GM18519 (cell line): Measurements from ENCODE around the gene MED27.

Experiments used
- ATAC-seq: cut with Tn5 transposase; IDR thresholded peaks from one replicate; pipeline ENCODE4 v1.9.1; 2021; ENCODE audit warnings: mild to moderate bottlenecking, moderate library complexity; ENCODE audit not compliant: unreplicated experiment, low FRiP score

The MED27 gene

GRCh38 chr9:131867611-131868192, 212.0 kb downstream of the MED27 start:
- no peak for ATAC-seq

DNA sequence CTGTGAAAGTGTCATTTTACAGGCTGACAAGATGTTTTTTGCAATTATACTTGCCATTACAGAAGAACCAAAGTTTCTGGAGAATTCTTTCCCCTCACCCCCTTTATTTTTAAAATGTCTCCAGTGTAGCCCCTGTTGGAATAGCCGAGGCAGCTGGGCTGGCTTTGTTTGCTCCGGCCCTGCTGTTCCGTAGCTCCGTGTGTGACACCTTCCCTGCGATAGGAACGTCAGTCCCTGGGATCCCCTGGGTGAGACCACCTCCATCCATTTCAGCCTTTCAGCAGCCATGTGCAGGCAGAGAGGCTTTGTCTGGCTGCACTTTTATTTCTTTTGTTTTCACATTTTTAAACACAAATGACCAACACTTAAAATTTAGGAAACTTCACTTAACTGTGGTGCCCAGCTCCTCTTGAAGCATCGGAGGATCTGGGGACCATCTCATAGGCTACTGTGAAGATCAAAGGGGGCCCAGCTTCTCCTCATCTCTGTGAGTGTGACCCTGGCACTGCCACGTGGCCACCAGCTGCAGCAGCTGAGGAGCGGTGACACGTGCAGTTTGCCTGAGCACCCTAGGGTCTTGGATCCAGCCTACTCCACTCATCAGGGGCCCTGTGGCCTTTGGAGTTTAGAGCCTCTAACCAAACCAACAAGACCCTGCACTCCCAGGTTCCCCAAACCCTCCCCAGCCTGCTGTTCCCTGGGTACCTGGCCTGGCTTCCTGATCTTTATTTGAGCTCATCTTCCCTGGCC, 214.0 kb downstream of the MED27 start:
- ATAC-seq: no peak

- ATAC-seq: no peak
Observed at GRCh38 chr9:131864531-131864930, 215.1 kb downstream of the MED27 start.

- ATAC-seq: no peak
Observed at GRCh38 chr9:131863306-131863896, 216.3 kb downstream of the MED27 start.

- no peak for ATAC-seq
Observed at GRCh38 chr9:131862261-131862660, 217.4 kb downstream of the MED27 start.

DNA sequence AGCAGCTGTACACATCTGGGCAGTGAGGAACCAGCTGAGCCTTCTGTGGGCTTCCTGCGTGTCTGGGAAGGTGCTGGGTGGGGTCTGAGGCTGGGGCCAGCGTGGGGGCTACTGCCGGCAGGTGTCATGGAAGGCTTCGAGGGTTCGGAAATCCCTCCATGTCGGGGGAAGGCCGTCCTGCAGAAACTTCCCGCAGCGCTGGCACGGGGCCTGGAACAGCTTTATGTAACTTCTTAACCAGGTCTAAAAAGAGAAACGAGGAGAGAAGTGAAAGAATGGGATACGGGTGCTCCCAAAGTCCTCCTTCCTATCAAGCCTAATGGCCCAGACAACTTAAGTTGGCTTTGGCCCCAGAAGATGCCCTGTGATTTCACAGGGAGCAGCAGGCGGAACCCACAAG, 219.2 kb downstream of the MED27 start:
- ATAC-seq: no peak

DNA sequence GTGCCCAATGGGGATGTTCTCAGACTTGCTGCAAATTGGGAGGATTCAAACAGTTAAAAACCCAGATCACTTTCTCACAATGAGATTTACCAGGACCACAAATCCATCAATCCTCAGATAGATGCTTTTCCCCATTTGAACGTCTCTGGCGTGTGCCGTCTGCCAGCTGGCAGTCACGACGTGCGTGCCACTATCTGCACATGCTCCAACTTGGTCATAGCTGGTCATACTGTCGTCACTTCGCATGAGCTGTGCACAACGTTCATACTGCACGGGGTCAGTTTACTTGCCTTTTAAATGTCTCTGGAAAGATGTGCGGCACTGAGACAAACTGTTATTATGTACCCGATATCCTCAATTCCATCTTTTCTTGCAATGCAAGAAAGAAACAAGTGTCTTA, 221.5 kb downstream of the MED27 start:
- ATAC-seq: no peak

- ATAC-seq: no peak
Observed at GRCh38 chr9:131856105-131856504, 223.6 kb downstream of the MED27 start.

DNA sequence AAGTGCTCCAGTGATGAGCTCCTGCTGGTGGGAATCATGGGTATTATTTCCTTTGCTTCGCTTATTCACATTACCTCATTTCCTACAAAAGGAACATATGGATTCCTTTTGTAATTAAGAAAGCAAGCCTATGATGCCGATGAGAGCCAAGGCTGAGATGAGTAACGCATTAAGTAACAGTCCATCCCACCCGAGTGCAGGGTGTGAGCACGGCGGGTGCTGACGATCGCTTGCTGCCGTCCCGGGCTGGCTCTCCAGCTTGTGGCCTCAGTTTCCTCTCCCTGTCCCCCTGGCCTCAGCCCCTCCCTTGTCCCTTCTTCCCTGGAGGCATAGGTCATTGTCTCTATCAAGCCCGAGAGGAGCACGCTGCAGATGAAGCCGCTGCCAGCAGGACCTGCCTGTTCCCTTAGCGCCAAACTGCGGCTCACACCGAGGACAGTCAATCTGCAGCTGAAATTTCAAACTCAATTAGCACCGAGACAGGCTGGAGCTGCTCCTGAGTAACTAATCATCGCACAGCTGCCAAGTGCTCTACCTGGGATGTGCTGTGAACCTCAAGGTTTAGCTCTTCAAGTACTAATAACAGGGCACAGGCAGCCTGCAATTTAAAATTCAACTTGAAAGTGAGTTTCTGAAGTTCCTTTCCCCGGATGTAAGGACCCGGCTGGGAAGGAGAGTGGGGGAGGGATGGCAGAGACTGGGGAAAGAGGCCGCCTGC, 224.6 kb downstream of the MED27 start:
- ATAC-seq: no peak

DNA sequence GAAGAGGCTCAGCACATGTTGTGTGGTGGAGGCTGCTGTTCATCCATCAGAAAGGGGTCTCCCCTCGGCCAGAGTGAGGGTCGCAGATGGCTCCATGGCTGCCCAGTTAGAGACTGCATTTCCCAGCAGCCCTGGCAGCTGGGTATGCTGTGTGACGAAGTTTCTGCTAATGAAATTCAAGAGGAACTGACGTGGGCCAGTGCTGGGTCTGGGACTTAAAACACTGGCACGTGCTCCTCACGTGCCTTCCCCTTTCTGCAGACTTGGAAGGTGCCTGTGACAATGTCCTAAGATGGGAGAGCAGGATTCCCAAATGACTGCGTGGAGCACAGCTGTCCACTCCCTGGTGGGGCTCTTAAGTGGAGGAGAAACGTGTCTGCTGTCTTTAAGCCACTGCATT, 225.3 kb downstream of the MED27 start:
- ATAC-seq: no peak

- no peak for ATAC-seq
Observed at GRCh38 chr9:131853434-131853833, 226.2 kb downstream of the MED27 start.

- ATAC-seq: no peak
Observed at GRCh38 chr9:131851414-131851813, 228.3 kb downstream of the MED27 start.

GRCh38 chr9:131849391-131849790, 230.3 kb downstream of the MED27 start:
- no peak for ATAC-seq

GRCh38 chr9:131848570-131849160, 231.0 kb downstream of the MED27 start:
- no peak for ATAC-seq

DNA sequence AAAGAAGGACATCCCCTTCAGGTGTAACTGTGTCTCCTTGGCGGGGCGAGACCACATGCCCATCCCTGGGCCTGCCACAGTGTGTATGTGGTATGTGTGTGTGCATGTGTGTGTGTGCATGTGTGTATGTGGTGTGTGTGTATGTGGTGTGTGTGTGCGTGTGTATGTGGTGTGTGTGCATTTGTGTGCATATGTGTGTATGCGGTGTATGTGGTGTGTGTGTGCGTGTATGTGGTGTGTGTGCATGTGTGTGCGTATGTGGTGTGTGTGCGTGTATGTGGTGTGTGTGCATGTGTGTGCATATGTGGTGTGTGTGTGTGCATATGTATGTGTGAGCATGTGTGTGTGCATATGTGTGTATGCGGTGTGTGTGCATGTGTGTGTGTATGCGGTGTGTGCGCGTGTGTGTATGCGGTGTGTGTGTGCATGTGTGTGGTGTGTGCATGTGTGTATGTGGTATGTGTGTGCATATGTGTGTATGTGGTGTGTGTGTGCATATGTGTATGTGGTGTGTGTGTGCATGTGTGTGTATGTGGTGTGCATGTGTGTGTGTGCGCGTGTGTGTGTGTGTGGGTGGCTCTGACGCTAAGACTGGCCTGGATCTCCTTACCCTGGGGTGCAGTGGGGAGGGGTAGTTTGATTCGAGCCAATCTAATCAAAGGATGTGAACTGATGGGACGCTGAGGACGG, 231.9 kb downstream of the MED27 start:
- ATAC-seq: no peak

- ATAC-seq: no peak
Observed at GRCh38 chr9:131845305-131846298, 234.1 kb downstream of the MED27 start.

DNA sequence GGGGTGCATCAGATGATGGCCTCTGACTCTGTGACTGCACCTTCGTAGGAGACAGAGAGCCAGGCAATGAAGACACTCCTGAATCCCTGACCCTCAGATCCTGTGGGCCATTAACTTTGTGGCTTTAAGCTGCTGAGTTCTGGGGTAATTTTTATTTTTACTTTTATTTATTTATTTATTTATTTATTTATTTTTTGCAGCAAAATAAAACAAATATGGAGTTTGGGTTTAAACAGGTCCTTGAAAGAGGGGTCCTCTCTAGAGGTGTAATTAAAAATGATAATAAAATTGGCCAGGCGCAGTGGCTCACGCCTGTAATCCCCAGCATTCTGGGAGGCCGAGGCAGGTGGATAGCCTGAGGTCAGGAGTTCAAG, 234.9 kb downstream of the MED27 start:
- ATAC-seq: no peak

GRCh38 chr9:131843989-131844744, 235.5 kb downstream of the MED27 start:
- ATAC-seq: no peak
